ENCODE measurements around the gene KCNQ1.

The KCNQ1 gene

DNA sequence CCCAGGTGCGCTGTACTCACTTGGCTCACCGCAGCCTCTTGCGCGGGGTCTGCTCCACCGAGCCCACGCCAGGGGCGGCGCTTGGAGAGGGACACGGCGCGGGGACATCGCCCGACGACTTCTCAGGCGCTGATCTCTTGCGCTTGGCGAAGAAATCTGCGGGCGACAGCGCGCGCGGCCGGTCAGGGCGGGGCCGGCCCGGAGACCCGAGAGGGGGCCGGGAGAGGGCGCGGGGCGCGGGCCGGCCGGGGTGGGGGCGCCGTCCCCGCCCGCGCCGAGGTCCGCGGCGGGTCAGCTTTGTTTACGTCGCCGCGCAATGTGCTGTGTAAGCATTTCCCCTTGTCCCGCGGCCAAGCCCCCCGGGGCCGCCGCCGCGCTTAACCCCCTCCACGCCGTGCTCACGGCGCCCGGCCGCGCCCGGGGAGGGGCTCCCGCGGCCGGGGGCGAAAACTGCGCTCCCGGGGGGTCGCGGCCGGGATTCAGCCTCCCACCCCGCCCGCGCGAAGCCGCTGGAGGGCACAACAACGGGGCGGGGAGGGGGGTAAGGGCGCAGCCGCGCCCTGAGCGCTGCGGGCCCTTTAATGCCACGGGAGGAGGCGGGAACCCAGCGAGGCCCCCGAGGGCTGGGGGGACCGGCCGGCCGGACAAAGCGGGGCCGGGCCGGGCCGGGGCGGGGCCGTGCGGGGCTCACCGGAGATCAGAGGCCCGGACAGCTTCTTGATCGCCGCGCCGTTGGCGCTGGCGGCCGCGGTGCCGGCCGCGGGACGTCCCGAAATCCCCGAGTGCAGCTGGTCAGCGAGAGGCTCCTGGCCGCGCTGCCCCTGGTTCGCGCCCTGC lies 439.4 kb downstream of the KCNQ1 start:
- no peak for DNase-seq

- peak; percentile 70 for DNase-seq
These were observed 440.3 kb downstream of the KCNQ1 start for GRCh38 chr11:2885017-2885677.

GRCh38 chr11:2885678-2886081 lies 440.9 kb downstream of the KCNQ1 start, which contains the start of gene CDKN1C:
TSS of gene CDKN1C (minus strand) at chr11:2885775. CDS start at chr11:2885456, 319 bp downstream.
- peak; percentile 86 for DNase-seq

DNA sequence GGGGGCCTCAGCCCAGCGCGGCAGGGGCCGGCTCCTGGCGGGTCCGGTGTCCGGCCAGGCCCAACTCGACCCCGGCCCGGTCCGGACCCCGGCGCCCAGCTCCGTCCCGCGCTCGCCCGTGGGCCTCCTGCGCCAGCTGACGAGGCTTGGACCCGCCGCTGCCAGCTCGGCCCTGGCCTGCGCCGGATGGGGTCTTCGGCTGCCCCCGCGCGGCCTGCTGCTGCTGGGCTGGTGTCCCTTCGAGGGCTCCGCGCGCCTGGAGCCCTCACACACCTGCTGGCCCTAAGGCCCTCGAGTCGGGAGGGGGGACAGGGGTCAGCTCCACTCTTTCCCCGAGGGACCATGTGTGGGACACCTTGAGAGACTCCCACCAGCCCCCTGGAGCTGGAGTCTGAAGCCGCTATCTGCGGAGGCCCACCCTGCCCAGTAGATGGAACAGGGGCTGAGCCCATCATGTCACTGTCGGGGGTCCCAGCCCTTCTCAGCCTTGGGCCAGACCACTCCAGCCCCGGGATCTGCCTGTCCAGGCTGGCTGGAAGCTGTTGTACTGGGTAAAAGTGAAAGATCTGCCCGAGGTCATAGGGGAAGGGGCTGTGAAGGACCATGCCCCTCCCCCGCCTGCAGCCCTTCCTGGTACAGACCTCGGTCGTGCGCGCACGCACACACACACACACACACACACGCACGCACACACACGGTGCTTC lies 441.5 kb downstream of the KCNQ1 start:
- peak; percentile 31 for DNase-seq

GRCh38 chr11:2886936-2887335 lies 442.1 kb downstream of the KCNQ1 start:
- DNase-seq = no peak

- no peak for DNase-seq
These were observed 442.8 kb downstream of the KCNQ1 start for GRCh38 chr11:2887515-2888195.

GRCh38 chr11:2888266-2888968 lies 443.6 kb downstream of the KCNQ1 start:
- DNase-seq = peak; percentile 91

- no peak for DNase-seq
These were observed 444.8 kb downstream of the KCNQ1 start for GRCh38 chr11:2889362-2890273.

DNA sequence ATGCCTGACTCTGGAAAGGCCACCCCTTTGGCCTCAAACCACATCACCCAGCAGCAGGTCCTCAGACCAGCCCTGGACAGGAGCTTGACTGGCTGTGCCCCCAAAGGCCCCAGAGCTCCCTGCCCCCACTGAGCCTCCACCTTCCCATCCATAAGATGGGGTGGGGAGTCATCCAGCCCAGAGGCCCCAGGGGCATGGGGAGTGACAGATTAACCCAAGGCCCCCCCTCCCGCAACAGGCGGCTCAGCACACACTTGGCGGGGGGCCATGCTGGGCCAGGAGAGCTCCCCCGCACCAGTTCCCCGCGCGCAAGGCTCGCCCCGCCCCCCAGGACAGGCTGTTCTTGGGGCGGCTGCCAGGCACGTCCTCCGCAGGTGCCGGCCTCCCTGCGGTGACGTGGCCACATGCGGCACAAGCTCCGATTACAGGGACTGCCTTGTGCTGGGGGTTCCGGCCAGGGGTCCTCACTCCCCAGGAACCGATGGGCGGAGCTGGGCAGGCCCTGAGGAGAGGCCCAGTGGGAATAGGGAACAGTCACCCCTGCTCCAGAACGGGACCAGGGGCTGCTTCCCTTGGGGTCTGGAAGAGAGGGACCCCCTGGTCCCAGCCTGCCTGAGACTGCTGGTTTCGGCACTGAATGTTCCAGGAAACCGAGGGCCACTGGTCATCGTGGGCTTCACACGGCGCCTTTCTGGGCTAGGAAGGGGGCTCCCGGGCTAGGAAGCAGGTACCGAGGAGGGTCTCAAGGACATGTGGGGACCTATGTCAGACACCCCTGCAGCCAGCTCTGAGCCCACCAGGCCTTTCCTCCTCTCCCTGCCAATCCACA lies 445.9 kb downstream of the KCNQ1 start:
- no peak for DNase-seq

DNA sequence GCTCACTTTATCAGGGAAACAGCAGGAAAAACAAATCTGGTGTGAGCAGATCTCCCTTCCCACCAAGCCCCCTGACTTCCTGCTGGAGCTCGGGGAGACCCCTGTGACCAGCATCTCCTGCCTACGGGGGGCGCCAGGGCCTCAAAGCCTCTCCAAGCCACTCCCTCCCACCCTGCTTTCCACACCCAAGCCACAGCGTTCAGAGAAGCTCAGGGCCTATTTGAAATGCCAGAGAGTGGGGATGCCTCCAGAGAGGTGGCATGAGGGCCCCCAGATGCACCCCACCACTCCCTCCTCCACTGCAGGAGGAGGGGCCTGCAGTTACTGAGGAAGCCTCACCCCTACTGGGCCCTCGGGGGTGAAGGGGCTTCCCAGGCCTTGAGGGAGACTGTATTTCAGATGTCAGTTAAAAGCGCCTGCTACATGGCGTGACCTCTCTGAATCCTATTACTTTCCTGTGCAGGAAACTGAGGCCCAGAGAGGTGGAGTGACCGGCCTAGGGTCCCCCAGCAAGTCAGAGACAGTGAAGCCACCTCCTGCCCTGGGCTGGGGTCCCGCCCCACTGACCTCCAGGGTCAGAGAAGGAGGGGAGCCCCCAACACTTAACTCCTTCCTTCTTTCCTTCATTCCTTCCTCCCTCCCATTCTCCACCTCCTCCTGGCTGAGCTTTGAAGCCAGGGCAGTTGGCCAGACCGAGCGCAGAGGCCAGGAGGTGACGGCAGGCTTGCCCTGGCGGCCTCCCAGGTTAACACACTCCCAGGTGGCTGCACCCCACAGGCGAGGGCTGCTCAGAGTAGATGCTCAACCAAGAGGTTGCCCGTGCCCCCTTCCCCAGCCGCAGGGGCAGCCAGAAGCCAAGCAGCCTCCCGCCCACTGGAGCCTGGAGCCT lies 446.8 kb downstream of the KCNQ1 start:
- DNase-seq = no peak

GRCh38 chr11:2892215-2892966 lies 447.6 kb downstream of the KCNQ1 start:
- DNase-seq = peak; percentile 65

DNA sequence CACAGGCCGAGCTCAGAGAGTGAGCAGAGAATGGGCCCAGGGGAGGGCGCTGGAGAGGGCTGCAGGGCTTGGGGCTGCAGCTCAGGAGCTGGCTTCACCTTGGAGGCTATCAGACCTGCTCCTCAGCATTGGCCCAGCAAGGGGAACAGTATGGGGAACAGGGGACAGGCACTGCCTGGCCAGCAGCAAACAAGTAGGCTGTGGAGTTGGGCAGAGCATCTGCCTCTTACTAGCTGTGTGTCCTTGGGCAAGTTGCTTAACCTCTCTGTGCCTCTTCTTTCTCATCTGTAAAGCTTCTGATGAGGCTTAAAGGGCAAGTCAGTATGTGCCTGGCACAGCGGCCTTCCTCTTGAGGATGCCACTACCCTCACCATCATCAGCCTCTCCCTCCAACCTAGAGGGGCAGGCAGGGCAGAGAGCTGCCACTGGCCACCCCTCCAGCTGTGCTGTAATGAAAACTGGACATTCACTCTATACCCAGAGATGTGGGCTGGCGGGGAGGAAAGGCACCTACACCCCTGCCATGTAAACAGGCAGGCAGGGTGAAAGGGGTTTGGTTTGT lies 448.2 kb downstream of the KCNQ1 start:
- DNase-seq = peak; percentile 55

DNA sequence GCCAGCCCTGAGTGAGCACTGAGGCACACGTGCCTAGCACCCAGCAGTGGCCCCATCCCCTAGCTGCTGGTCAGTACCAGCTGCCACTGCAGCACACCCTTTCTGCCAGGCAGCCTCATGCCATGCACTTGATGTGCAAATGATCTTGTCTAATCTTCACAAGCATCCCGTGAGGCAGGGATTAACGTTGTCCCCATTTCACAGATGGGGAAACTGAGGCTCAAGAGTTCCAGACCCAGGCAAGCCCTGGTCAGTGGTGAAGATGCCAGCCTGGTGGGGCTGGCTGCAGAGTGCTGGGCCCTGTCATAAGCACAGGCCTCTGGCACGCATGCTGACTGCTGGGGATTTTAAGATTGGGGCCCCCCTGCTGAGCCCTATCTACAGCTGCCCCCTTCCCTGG lies 449.1 kb downstream of the KCNQ1 start:
- no peak for DNase-seq

DNA sequence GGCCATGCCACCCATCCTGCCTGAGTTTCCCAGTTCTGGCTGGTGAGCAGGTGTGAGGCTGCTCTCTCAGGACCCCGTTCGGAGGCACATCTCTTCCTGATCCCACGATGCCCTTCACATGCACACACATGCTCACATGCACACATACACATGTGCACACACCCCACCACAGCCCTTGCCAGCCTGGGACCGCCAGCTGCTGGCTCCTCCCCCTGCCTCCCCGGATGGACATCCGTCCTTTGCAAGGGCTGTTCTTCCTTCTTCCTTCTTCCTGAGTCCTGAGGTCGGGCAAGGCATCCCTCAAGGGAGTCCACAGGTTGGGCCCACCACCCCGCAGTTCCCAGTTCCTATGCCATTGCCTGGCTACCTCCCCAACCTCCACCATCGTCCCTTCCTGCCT lies 451.2 kb downstream of the KCNQ1 start:
- DNase-seq = no peak

- DNase-seq = no peak
These were observed 452.2 kb downstream of the KCNQ1 start for GRCh38 chr11:2897048-2897447.

- DNase-seq = peak; percentile 78
These were observed 453.7 kb downstream of the KCNQ1 start for GRCh38 chr11:2898366-2899079.

Data from hematopoietic multipotent progenitor cell treated with erythropoietin and hydrocortisone succinate and interleukin-3 and kit ligand, for 6 days (in vitro differentiated cells).